ENCODE measurements around the gene DCK. TPM values are rescaled to one million over a fixed set of nuclear protein-coding genes. Genes with fewer than 3 reads are reported as not detected.
A peak's percentile ranks its signal among the peaks of the same experiment; 100 is the strongest.

DCK gene
- total RNA-seq, 1 donor from 2014 or later = 10.8 TPM

- no peak overlapping the region for H3K4me2 ChIP-seq (ENCODE audit: low read length)
- H3K27me3 ChIP-seq (ENCODE audit: insufficient read depth, low read length) = no peaks in the 10 kb centered on the region
- TF ChIP-seq CTCF (IDR thresholded peaks at IDR 0.05; ENCODE audit: insufficient read depth, low read depth, low read length) (no peak), EZH2 (IDR thresholded peaks at IDR 0.05; ENCODE audit: insufficient read depth, low read length) (no peak)
- peaks cover 6% of the 10 kb centered on the region for H3K36me3 Mint-ChIP-seq (ENCODE audit: low read depth, unreplicated experiment)
- no peak overlapping the region for H3K27ac ChIP-seq (ENCODE audit: low read depth, low read length)
- H3K79me2 ChIP-seq (ENCODE audit: insufficient read depth, low read length) = no peaks in the 10 kb centered on the region
- no peaks in the 10 kb centered on the region for H3K4me1 Mint-ChIP-seq (ENCODE audit: low read depth, unreplicated experiment)
- H3K9me3 ChIP-seq (ENCODE audit: insufficient read depth, low read depth, low read length) = no peaks in the 10 kb centered on the region
- no peaks in the 10 kb centered on the region for H3K4me1 ChIP-seq (ENCODE audit: insufficient read depth, low read length)
- H3K27ac Mint-ChIP-seq (ENCODE audit: unreplicated experiment) = no peak overlapping the region
- DNase-seq (ENCODE audit: low read depth) = peak; percentile 32
- no peak overlapping the region for H3K9ac ChIP-seq (ENCODE audit: low read length)
- no peaks in the 10 kb centered on the region for H3K9me3 Mint-ChIP-seq (ENCODE audit: unreplicated experiment)
- no peaks in the 10 kb centered on the region for H3K27me3 Mint-ChIP-seq (ENCODE audit: low read depth, unreplicated experiment)
- no peaks in the 10 kb centered on the region for H4K20me1 ChIP-seq (ENCODE audit: insufficient read depth, low read length)
- no peak overlapping the region for H3K4me3 ChIP-seq (ENCODE audit: insufficient read depth, low read depth, low read length)
- FAIRE-seq = no peak
- H3K4me3 Mint-ChIP-seq (ENCODE audit: unreplicated experiment) = no peak overlapping the region
- peaks cover 7% of the 10 kb centered on the region for H3K36me3 ChIP-seq (ENCODE audit: insufficient read depth, low read length)
- no peak overlapping the region for H2AFZ ChIP-seq (ENCODE audit: low read depth, low read length)
Measured at GRCh38 chr4:70979445-70980008, 13.9 kb upstream of the DCK start.

DNA sequence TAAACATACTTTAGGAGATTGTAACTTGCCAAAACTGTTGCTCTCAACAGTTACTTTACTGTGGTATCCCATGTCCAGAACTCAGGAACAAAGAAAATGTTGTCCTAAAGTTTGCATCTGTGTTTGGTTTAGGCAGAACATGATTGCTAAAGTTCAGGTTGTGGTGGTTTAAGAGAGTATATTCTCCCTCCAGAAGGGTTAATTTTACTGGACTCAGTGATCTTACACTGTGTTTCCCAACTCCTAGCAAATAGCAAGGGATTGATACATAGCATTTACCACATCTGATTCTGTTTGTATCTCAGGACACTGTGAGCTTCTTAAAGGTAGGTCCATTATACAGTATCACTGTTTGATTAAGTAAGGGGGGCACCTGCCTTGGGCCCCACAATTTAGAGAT lies 13.3 kb upstream of the DCK start:
- TF ChIP-seq CTCF (IDR thresholded peaks at IDR 0.05; ENCODE audit: insufficient read depth, low read depth, low read length) (no peak), EZH2 (IDR thresholded peaks at IDR 0.05; ENCODE audit: insufficient read depth, low read length) (no peak)
- H3K36me3 Mint-ChIP-seq (ENCODE audit: low read depth, unreplicated experiment) = peaks cover 6% of the 10 kb centered on the region
- H3K4me2 ChIP-seq (ENCODE audit: low read length) = no peak overlapping the region
- no peaks in the 10 kb centered on the region for H3K27me3 ChIP-seq (ENCODE audit: insufficient read depth, low read length)
- no peak overlapping the region for H3K4me3 ChIP-seq (ENCODE audit: insufficient read depth, low read depth, low read length)
- no peak overlapping the region for H3K27ac ChIP-seq (ENCODE audit: low read depth, low read length)
- DNase-seq (ENCODE audit: low read depth) (no peak), FAIRE-seq (no peak)
- no peaks in the 10 kb centered on the region for H3K4me1 ChIP-seq (ENCODE audit: insufficient read depth, low read length)
- H4K20me1 ChIP-seq (ENCODE audit: insufficient read depth, low read length) = no peaks in the 10 kb centered on the region
- no peaks in the 10 kb centered on the region for H3K27me3 Mint-ChIP-seq (ENCODE audit: low read depth, unreplicated experiment)
- H3K79me2 ChIP-seq (ENCODE audit: insufficient read depth, low read length) = no peaks in the 10 kb centered on the region
- H3K9me3 Mint-ChIP-seq (ENCODE audit: unreplicated experiment) = no peaks in the 10 kb centered on the region
- no peaks in the 10 kb centered on the region for H3K4me1 Mint-ChIP-seq (ENCODE audit: low read depth, unreplicated experiment)
- no peak overlapping the region for H2AFZ ChIP-seq (ENCODE audit: low read depth, low read length)
- H3K9me3 ChIP-seq (ENCODE audit: insufficient read depth, low read depth, low read length) = no peaks in the 10 kb centered on the region
- no peak overlapping the region for H3K9ac ChIP-seq (ENCODE audit: low read length)
- H3K36me3 ChIP-seq (ENCODE audit: insufficient read depth, low read length) = peaks cover 3% of the 10 kb centered on the region
- no peak overlapping the region for H3K27ac Mint-ChIP-seq (ENCODE audit: unreplicated experiment)
- no peak overlapping the region for H3K4me3 Mint-ChIP-seq (ENCODE audit: unreplicated experiment)

DNA sequence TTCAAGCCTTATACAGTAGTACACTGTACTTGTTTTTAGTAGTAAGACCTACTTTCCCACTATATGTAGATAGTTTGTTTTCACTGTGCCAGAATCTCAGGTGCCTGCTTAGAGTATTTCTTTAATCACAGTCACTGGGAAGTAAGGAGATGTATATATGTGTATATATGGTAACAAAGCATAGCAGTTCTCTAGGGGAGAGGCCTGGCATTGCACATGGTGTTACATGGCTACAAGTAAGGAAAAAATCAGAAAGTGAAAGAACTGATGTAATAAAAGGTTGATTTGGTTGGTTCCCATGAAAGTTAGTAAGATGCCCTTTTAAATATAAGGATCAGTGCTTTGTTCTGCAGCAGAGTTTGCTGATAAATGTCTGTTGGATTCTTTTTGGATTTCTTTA lies 9.3 kb upstream of the DCK start:
- no peak for FAIRE-seq
- peaks cover 2% of the 10 kb centered on the region for H3K36me3 Mint-ChIP-seq (ENCODE audit: low read depth, unreplicated experiment)
- no peaks in the 10 kb centered on the region for H3K27me3 Mint-ChIP-seq (ENCODE audit: low read depth, unreplicated experiment)
- no peak overlapping the region for H3K27ac ChIP-seq (ENCODE audit: low read depth, low read length)
- no peak for TF ChIP-seq CTCF (IDR thresholded peaks at IDR 0.05; ENCODE audit: insufficient read depth, low read depth, low read length)
- no peak for TF ChIP-seq EZH2 (IDR thresholded peaks at IDR 0.05; ENCODE audit: insufficient read depth, low read length)
- no peak overlapping the region for H3K4me3 Mint-ChIP-seq (ENCODE audit: unreplicated experiment)
- no peaks in the 10 kb centered on the region for H3K9me3 ChIP-seq (ENCODE audit: insufficient read depth, low read depth, low read length)
- H3K4me2 ChIP-seq (ENCODE audit: low read length) = no peak overlapping the region
- H3K9ac ChIP-seq (ENCODE audit: low read length) = no peak overlapping the region
- no peaks in the 10 kb centered on the region for H3K36me3 ChIP-seq (ENCODE audit: insufficient read depth, low read length)
- no peak overlapping the region for H3K4me3 ChIP-seq (ENCODE audit: insufficient read depth, low read depth, low read length)
- no peaks in the 10 kb centered on the region for H3K4me1 ChIP-seq (ENCODE audit: insufficient read depth, low read length)
- no peaks in the 10 kb centered on the region for H3K79me2 ChIP-seq (ENCODE audit: insufficient read depth, low read length)
- no peak overlapping the region for H2AFZ ChIP-seq (ENCODE audit: low read depth, low read length)
- no peak overlapping the region for H3K27ac Mint-ChIP-seq (ENCODE audit: unreplicated experiment)
- H4K20me1 ChIP-seq (ENCODE audit: insufficient read depth, low read length) = no peaks in the 10 kb centered on the region
- no peaks in the 10 kb centered on the region for H3K9me3 Mint-ChIP-seq (ENCODE audit: unreplicated experiment)
- no peak for DNase-seq (ENCODE audit: low read depth)
- no peaks in the 10 kb centered on the region for H3K27me3 ChIP-seq (ENCODE audit: insufficient read depth, low read length)
- H3K4me1 Mint-ChIP-seq (ENCODE audit: low read depth, unreplicated experiment) = no peaks in the 10 kb centered on the region
